Chondrocyte (in vitro differentiated cells): ENCODE results near the gene ZNF576. TPM values are rescaled to one million over a fixed set of nuclear protein-coding genes. Genes with fewer than 3 reads are reported as not detected.
A peak's percentile ranks its signal among the peaks of the same experiment; 100 is the strongest.

ENCODE experiments used
- DNase-seq: peaks from one replicate; pipeline ENCODE4 v3.0.0; 2021; ENCODE audit warnings: mixed read lengths, low spot score
- H3K27ac Mint-ChIP-seq: one replicate; pipeline ENCODE4 v1.8.0; 2021; ENCODE audit warnings: mild to moderate bottlenecking, moderate library complexity, mixed read lengths; ENCODE audit not compliant: unreplicated experiment
- H3K27me3 Mint-ChIP-seq: 2 replicates; pipeline ENCODE4 v1.8.0; 2021; ENCODE audit warnings: low read depth, mixed read lengths
- H3K36me3 Mint-ChIP-seq: 2 replicates; pipeline ENCODE4 v1.8.0; 2021; ENCODE audit warnings: low read depth, mixed read lengths
- H3K4me1 Mint-ChIP-seq: 2 replicates; pipeline ENCODE4 v1.8.0; 2021; ENCODE audit warnings: low read depth, mild to moderate bottlenecking, mixed read lengths
- H3K4me3 Mint-ChIP-seq: one replicate; pipeline ENCODE4 v1.8.0; 2021; ENCODE audit warnings: mild to moderate bottlenecking, moderate library complexity, mixed read lengths; ENCODE audit not compliant: unreplicated experiment
- H3K9me3 Mint-ChIP-seq: 2 replicates; pipeline ENCODE4 v1.8.0; 2021; ENCODE audit warnings: low read depth, mixed read lengths
- total RNA-seq: library from RNA; stranded (reverse); gene quantifications from 3 replicates; pipeline ENCODE4 v1.2.1, GENCODE V29; 2021
- TF ChIP-seq, protein P1 (sequence below): fragments of 200-600 bp; sonication (generic); IDR thresholded peaks from 2 replicates; pipeline ENCODE4 v1.5.0; 2021; ENCODE audit warnings: antibody characterized with exemption, mild to moderate bottlenecking, moderate library complexity

The ZNF576 gene
- total RNA-seq, 1 donor from 2014 or later: 11.9 TPM

DNA sequence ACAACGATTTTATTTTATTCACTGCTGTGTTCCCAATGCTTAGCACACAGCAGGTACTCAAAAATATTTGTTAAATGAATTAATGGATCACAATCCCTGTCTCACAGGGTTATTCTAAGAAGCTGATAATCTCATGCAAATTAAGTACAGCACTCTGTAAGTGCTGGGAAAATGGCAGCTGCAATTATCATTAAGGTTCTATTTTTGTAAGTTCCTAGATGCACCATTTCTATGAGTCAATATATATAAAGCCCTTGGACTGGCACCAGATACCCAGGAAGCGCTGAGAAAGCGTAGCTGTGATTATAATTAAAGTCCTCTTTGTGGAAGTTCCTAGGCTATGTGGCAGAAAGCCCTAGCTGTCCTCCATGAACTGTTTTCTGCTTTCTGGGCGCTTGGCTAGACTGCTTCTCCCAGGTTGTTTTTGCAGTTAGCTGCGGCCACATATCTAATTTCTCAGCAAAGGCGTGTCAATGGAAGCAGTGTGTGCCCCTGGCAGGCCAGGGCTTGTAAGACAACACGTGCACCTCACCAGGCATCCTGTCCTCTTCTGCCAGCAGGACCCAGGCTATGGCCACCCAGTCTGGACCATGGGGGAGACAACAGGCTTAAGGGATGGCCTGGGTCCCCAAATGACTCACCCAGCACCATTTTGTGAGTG lies 10.3 kb downstream of the ZNF576 start:
- H3K27ac Mint-ChIP-seq: no peak overlapping the region
- no peaks in the 10 kb centered on the region for H3K9me3 Mint-ChIP-seq
- TF ChIP-seq, protein P1, sequence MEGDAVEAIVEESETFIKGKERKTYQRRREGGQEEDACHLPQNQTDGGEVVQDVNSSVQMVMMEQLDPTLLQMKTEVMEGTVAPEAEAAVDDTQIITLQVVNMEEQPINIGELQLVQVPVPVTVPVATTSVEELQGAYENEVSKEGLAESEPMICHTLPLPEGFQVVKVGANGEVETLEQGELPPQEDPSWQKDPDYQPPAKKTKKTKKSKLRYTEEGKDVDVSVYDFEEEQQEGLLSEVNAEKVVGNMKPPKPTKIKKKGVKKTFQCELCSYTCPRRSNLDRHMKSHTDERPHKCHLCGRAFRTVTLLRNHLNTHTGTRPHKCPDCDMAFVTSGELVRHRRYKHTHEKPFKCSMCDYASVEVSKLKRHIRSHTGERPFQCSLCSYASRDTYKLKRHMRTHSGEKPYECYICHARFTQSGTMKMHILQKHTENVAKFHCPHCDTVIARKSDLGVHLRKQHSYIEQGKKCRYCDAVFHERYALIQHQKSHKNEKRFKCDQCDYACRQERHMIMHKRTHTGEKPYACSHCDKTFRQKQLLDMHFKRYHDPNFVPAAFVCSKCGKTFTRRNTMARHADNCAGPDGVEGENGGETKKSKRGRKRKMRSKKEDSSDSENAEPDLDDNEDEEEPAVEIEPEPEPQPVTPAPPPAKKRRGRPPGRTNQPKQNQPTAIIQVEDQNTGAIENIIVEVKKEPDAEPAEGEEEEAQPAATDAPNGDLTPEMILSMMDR: no peak
- no peaks in the 10 kb centered on the region for H3K27me3 Mint-ChIP-seq
- peaks cover 8% of the 10 kb centered on the region for H3K4me1 Mint-ChIP-seq
- peaks cover 6% of the 10 kb centered on the region for H3K36me3 Mint-ChIP-seq
- no peak overlapping the region for H3K4me3 Mint-ChIP-seq
- no peak for DNase-seq

GRCh38 chr19:43607238-43608205 lies 11.1 kb downstream of the ZNF576 start:
- DNase-seq: no peak
- Mint-ChIP-seq H3K4me3 (no peak overlapping the region), H3K9me3 (no peaks in the 10 kb centered on the region), H3K4me1 (peaks cover 8% of the 10 kb centered on the region), H3K27ac (no peak overlapping the region), H3K36me3 (peaks cover 12% of the 10 kb centered on the region), H3K27me3 (no peaks in the 10 kb centered on the region)
- TF ChIP-seq, protein P1: no peak

- peaks cover 8% of the 10 kb centered on the region for H3K4me1 Mint-ChIP-seq
- H3K27me3 Mint-ChIP-seq: no peaks in the 10 kb centered on the region
- no peaks in the 10 kb centered on the region for H3K9me3 Mint-ChIP-seq
- peak overlapping the region; percentile 29 for H3K27ac Mint-ChIP-seq
- TF ChIP-seq, protein P1: no peak
- no peak overlapping the region for H3K4me3 Mint-ChIP-seq
- DNase-seq: no peak
- H3K36me3 Mint-ChIP-seq: peaks cover 24% of the 10 kb centered on the region
Observed at GRCh38 chr19:43609872-43610271, 13.5 kb downstream of the ZNF576 start.

DNA sequence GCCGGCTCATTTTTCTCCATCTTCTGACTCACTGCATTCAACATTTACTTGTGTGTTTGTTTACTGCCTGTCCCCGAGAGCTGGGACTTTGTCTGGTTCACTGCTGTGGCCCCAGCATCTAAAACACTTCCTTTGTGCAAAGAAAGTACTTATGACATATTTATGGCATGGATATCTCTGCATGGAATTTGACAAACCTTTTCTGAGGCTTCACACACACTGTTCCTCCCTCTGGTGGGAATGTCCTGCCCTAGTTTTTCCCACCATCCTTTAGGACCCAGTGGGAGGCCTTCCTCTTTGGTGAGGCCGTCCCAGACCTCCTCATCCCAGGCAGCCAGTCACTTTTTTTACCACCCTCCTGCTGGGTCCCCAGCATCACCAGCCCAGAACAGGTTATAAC lies 14.1 kb downstream of the ZNF576 start:
- H3K9me3 Mint-ChIP-seq: no peaks in the 10 kb centered on the region
- peaks cover 8% of the 10 kb centered on the region for H3K4me1 Mint-ChIP-seq
- TF ChIP-seq, protein P1: no peak
- H3K36me3 Mint-ChIP-seq: peaks cover 24% of the 10 kb centered on the region
- H3K4me3 Mint-ChIP-seq: no peak overlapping the region
- DNase-seq: no peak
- H3K27ac Mint-ChIP-seq: peak overlapping the region; percentile 81
- no peaks in the 10 kb centered on the region for H3K27me3 Mint-ChIP-seq

GRCh38 chr19:43611788-43612187 lies 15.4 kb downstream of the ZNF576 start, which contains the start of gene SRRM5:
Gene SRRM5 (plus strand): TSS chr19:43612088. CDS start chr19:43612122, 34 bp downstream.
- Mint-ChIP-seq H3K4me3 (no peak within 1 kb of the TSS), H3K4me1 (peaks cover 12% of the 10 kb centered on the region), H3K9me3 (no peaks in the 10 kb centered on the region), H3K27ac (peak within 1 kb of the TSS; percentile 81), H3K36me3 (peaks cover 24% of the 10 kb centered on the region), H3K27me3 (no peaks in the 10 kb centered on the region)
- TF ChIP-seq, protein P1: no peak
- no peak for DNase-seq
